RWPE1 (cell line): Measurements from ENCODE around the gene IRF2.

ENCODE experiments used
- CTCF ChIA-PET: fragments of 350-600 bp; sonication (Branson Sonifier 250); formaldehyde crosslinking; extraction: SDS; loops from one replicate; lab custom pipeline; 2021; lab: Yijun Ruan, JAX
- POLR2A ChIA-PET: fragments of 400-600 bp; formaldehyde crosslinking; extraction: SDS; loops from one replicate; lab custom pipeline; 2020; ENCODE audit warnings: antibody characterized with exemption; ENCODE audit not compliant: low non-redundant PET; lab: Yijun Ruan, JAX
- DNase-seq: peaks from one replicate; pipeline ENCODE4 v3.0.0; 2012; ENCODE audit warnings: low spot score
- H3K27ac ChIP-seq: fragments of 450-650 bp; 2 replicates; pipeline ENCODE4 v1.5.1; 2017
- CTCF ChIP-seq: fragments of 450-650 bp; conservative IDR thresholded peaks from 2 replicates; pipeline ENCODE4 v1.5.1; 2017; ENCODE audit warnings: low read depth, mild to moderate bottlenecking

The IRF2 gene

GRCh38 chr4:184489771-184490170 lies 15.4 kb upstream of the IRF2 start:
- ChIA-PET CTCF (no interaction called here), POLR2A (no interaction called here)
- no peak overlapping the region for H3K27ac ChIP-seq
- no peak for TF ChIP-seq CTCF
- no peak for DNase-seq

GRCh38 chr4:184487503-184487902 lies 13.2 kb upstream of the IRF2 start:
- POLR2A ChIA-PET = no interaction called here
- no peak overlapping the region for H3K27ac ChIP-seq
- no peak for DNase-seq
- CTCF ChIA-PET = interaction anchor here (0.7 kb wide), 2 partner anchors 235 to 532 kb away, joined by 7 to 8 read pairs; no protein-coding TSS in a partner anchor
- TF ChIP-seq CTCF = no peak

GRCh38 chr4:184485279-184485678 lies 10.9 kb upstream of the IRF2 start:
- ChIA-PET CTCF (no interaction called here), POLR2A (no interaction called here)
- H3K27ac ChIP-seq = no peak overlapping the region
- no peak for TF ChIP-seq CTCF
- no peak for DNase-seq

- H3K27ac ChIP-seq = no peak overlapping the region
- DNase-seq = no peak
- ChIA-PET CTCF (no interaction called here), POLR2A (no interaction called here)
- no peak for TF ChIP-seq CTCF
Measured at GRCh38 chr4:184481544-184481943, 7.2 kb upstream of the IRF2 start.

- no peak overlapping the region for H3K27ac ChIP-seq
- no peak for TF ChIP-seq CTCF
- ChIA-PET POLR2A (interaction anchor here (0.6 kb wide), 1 partner anchor 369 kb away, joined by 4 read pairs; no protein-coding TSS in a partner anchor), CTCF (no interaction called here)
- no peak for DNase-seq
Measured at GRCh38 chr4:184479516-184479950, 5.2 kb upstream of the IRF2 start.

- DNase-seq = no peak
- H3K27ac ChIP-seq = no peak overlapping the region
- POLR2A ChIA-PET = no interaction called here
- CTCF ChIA-PET = interaction anchor here (1.0 kb wide), 1 partner anchor 13 kb away, joined by 3 read pairs; no protein-coding TSS in a partner anchor
- TF ChIP-seq CTCF = no peak
Measured at GRCh38 chr4:184477201-184477999, 3.0 kb upstream of the IRF2 start.
